HEK293 (cell line): ENCODE measurements around the gene MYO18B.

ENCODE experiments used
- BCL11A ChIP-seq: fragments of 450-650 bp; formaldehyde crosslinking; IDR thresholded peaks from 2 replicates; pipeline ENCODE4 v1.5.1; 2016; ENCODE audit warnings: low read depth, missing biosample characterization, missing genetic modification characterization
- MYNN ChIP-seq: fragments of 450-650 bp; formaldehyde crosslinking; IDR thresholded peaks from 2 replicates; pipeline ENCODE4 v1.5.1; 2016; ENCODE audit warnings: missing biosample characterization, missing genetic modification characterization, borderline replicate concordance
- PRDM6 ChIP-seq: fragments of 450-650 bp; formaldehyde crosslinking; IDR thresholded peaks from 2 replicates; pipeline ENCODE4 v1.5.1; 2017; ENCODE audit warnings: missing biosample characterization, missing genetic modification characterization
- SALL2 ChIP-seq: fragments of 450-650 bp; formaldehyde crosslinking; IDR thresholded peaks from 2 replicates; pipeline ENCODE4 v1.5.0; 2017; ENCODE audit warnings: missing biosample characterization, mild to moderate bottlenecking, missing genetic modification characterization, borderline replicate concordance
- SCRT1 ChIP-seq: fragments of 450-650 bp; formaldehyde crosslinking; IDR thresholded peaks from 2 replicates; pipeline ENCODE4 v1.5.1; 2016; ENCODE audit warnings: missing biosample characterization, missing genetic modification characterization, borderline replicate concordance
- ZBTB8A ChIP-seq: fragments of 450-650 bp; formaldehyde crosslinking; IDR thresholded peaks from 2 replicates; pipeline ENCODE4 v1.5.1; 2016; ENCODE audit warnings: missing biosample characterization, missing genetic modification characterization
- ZFP37 ChIP-seq: fragments of 450-650 bp; formaldehyde crosslinking; IDR thresholded peaks from 2 replicates; pipeline ENCODE4 v1.5.1; 2016; ENCODE audit warnings: missing biosample characterization, missing genetic modification characterization
- ZNF274 ChIP-seq, 2 experiments: fragments of 200-500 bp in 1 of 2; fragments of 450-650 bp in 1 of 2; sonication (Bioruptor generic) in 1 of 2; formaldehyde crosslinking in 1 of 2; IDR thresholded peaks; 2 replicates each; pipeline versions ENCODE4 v1.5.1 to v1.6.1; 2014 to 2016; ENCODE audit warnings: borderline replicate concordance in 1 of 2, inconsistent platforms in 1 of 2, low read length in 1 of 2, missing biosample characterization in 1 of 2, missing genetic modification characterization in 1 of 2
- ZNF513 ChIP-seq: fragments of 450-650 bp; IDR thresholded peaks from 2 replicates; pipeline ENCODE4 v1.5.1; 2018; ENCODE audit warnings: missing biosample characterization, missing genetic modification characterization
- ZNF530 ChIP-seq: fragments of 450-650 bp; formaldehyde crosslinking; IDR thresholded peaks from 2 replicates; pipeline ENCODE4 v1.5.1; 2016; ENCODE audit warnings: low read depth, missing biosample characterization, missing genetic modification characterization
- TF ChIP-seq, protein P1 (sequence below): fragments of 450-650 bp; formaldehyde crosslinking; IDR thresholded peaks from 2 replicates; pipeline ENCODE4 v1.5.1; 2016; ENCODE audit warnings: missing biosample characterization, missing genetic modification characterization
- TF ChIP-seq, protein P2 (sequence below): fragments of 450-650 bp; formaldehyde crosslinking; IDR thresholded peaks from 2 replicates; pipeline ENCODE4 v1.5.1; 2016; ENCODE audit warnings: missing biosample characterization, missing genetic modification characterization
- TF ChIP-seq, protein P3 (sequence below): fragments of 450-650 bp; formaldehyde crosslinking; IDR thresholded peaks from 2 replicates; pipeline ENCODE4 v1.5.1; 2016; ENCODE audit warnings: missing biosample characterization, missing genetic modification characterization

- TF ChIP-seq MYNN (tag by site-specific recombination) (no peak), BCL11A (tag by site-specific recombination) (no peak), ZNF530 (no peak), PRDM6 (tag by site-specific recombination) (no peak), ZNF274 (IDR thresholded peaks at IDR 0.05; ENCODE audit: low read length) (no peak), ZNF274 (tag by site-specific recombination; IDR thresholded peaks at IDR 0.05; ENCODE audit: borderline replicate concordance) (no peak), ZNF513 (tag by site-specific recombination) (no peak), SCRT1 (no peak), ZBTB8A (tag by site-specific recombination) (no peak), SALL2 (no peak), ZFP37 (no peak)
- TF ChIP-seq, protein P1, sequence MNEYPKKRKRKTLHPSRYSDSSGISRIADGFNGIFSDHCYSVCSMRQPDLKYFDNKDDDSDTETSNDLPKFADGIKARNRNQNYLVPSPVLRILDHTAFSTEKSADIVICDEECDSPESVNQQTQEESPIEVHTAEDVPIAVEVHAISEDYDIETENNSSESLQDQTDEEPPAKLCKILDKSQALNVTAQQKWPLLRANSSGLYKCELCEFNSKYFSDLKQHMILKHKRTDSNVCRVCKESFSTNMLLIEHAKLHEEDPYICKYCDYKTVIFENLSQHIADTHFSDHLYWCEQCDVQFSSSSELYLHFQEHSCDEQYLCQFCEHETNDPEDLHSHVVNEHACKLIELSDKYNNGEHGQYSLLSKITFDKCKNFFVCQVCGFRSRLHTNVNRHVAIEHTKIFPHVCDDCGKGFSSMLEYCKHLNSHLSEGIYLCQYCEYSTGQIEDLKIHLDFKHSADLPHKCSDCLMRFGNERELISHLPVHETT: no peak
- TF ChIP-seq, protein P2, sequence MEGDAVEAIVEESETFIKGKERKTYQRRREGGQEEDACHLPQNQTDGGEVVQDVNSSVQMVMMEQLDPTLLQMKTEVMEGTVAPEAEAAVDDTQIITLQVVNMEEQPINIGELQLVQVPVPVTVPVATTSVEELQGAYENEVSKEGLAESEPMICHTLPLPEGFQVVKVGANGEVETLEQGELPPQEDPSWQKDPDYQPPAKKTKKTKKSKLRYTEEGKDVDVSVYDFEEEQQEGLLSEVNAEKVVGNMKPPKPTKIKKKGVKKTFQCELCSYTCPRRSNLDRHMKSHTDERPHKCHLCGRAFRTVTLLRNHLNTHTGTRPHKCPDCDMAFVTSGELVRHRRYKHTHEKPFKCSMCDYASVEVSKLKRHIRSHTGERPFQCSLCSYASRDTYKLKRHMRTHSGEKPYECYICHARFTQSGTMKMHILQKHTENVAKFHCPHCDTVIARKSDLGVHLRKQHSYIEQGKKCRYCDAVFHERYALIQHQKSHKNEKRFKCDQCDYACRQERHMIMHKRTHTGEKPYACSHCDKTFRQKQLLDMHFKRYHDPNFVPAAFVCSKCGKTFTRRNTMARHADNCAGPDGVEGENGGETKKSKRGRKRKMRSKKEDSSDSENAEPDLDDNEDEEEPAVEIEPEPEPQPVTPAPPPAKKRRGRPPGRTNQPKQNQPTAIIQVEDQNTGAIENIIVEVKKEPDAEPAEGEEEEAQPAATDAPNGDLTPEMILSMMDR (tag by site-specific recombination): no peak
- TF ChIP-seq, protein P3, sequence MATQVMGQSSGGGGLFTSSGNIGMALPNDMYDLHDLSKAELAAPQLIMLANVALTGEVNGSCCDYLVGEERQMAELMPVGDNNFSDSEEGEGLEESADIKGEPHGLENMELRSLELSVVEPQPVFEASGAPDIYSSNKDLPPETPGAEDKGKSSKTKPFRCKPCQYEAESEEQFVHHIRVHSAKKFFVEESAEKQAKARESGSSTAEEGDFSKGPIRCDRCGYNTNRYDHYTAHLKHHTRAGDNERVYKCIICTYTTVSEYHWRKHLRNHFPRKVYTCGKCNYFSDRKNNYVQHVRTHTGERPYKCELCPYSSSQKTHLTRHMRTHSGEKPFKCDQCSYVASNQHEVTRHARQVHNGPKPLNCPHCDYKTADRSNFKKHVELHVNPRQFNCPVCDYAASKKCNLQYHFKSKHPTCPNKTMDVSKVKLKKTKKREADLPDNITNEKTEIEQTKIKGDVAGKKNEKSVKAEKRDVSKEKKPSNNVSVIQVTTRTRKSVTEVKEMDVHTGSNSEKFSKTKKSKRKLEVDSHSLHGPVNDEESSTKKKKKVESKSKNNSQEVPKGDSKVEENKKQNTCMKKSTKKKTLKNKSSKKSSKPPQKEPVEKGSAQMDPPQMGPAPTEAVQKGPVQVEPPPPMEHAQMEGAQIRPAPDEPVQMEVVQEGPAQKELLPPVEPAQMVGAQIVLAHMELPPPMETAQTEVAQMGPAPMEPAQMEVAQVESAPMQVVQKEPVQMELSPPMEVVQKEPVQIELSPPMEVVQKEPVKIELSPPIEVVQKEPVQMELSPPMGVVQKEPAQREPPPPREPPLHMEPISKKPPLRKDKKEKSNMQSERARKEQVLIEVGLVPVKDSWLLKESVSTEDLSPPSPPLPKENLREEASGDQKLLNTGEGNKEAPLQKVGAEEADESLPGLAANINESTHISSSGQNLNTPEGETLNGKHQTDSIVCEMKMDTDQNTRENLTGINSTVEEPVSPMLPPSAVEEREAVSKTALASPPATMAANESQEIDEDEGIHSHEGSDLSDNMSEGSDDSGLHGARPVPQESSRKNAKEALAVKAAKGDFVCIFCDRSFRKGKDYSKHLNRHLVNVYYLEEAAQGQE (tag by site-specific recombination): no peak
Measured at GRCh38 chr22:25961699-25962098, 219.7 kb downstream of the MYO18B start.
